HepG2 (cell line): ENCODE measurements around the gene POLG2. TPM values are rescaled to one million over a fixed set of nuclear protein-coding genes. Genes with fewer than 3 reads are reported as not detected.
A peak's percentile ranks its signal among the peaks of the same experiment; 100 is the strongest.

Source experiments
- ETV6 ChIP-seq: sonication (generic); formaldehyde crosslinking; conservative IDR thresholded peaks from 2 replicates; pipeline ENCODE4 v1.4.0; 2020; ENCODE audit warnings: missing genetic modification reagents
- GABPB1 ChIP-seq: IDR thresholded peaks from 2 replicates; pipeline ENCODE4 v1.6.1; 2016; ENCODE audit warnings: mild to moderate bottlenecking, missing genetic modification reagents, moderate library complexity, missing compliant biosample characterization
- HDAC2 ChIP-seq: sonication (generic); formaldehyde crosslinking; IDR thresholded peaks from 2 replicates; pipeline ENCODE4 v1.4.0; 2020; ENCODE audit warnings: missing genetic modification reagents
- HOXD1 ChIP-seq: sonication (generic); formaldehyde crosslinking; IDR thresholded peaks from 2 replicates; pipeline ENCODE4 v1.5.0; 2020; ENCODE audit warnings: missing genetic modification reagents
- KDM5B ChIP-seq: sonication (generic); formaldehyde crosslinking; IDR thresholded peaks from 2 replicates; pipeline ENCODE4 v1.4.0; 2020; ENCODE audit warnings: missing genetic modification reagents, mild to moderate bottlenecking, borderline replicate concordance
- KLF6 ChIP-seq: IDR thresholded peaks from 2 replicates; pipeline ENCODE4 v1.8.0; 2016; ENCODE audit warnings: missing biosample characterization, missing genetic modification reagents
- NFIB ChIP-seq: sonication (generic); formaldehyde crosslinking; IDR thresholded peaks from 2 replicates; pipeline ENCODE4 v1.9.0; 2021; ENCODE audit warnings: missing genetic modification reagents, mild to moderate bottlenecking, borderline replicate concordance
- PHF5A ChIP-seq: IDR thresholded peaks from one replicate; pipeline ENCODE4 v1.6.1; 2018; ENCODE audit warnings: low read depth, missing genetic modification reagents; ENCODE audit not compliant: unreplicated experiment
- PITX1 ChIP-seq: sonication (generic); formaldehyde crosslinking; IDR thresholded peaks from 2 replicates; pipeline ENCODE4 v1.5.1; 2020; ENCODE audit warnings: mild to moderate bottlenecking, missing genetic modification reagents
- POLR2AphosphoS2 ChIP-seq: IDR thresholded peaks from 2 replicates; pipeline ENCODE4 v1.6.1; 2011; ENCODE audit warnings: low read depth, low read length, improper control_type of control experiment
- POLR2G ChIP-seq: fragments of 200-400 bp; formaldehyde crosslinking; IDR thresholded peaks from 2 replicates; pipeline ENCODE4 v1.6.1; 2018; ENCODE audit warnings: mild to moderate bottlenecking, low read depth, low read length, moderate library complexity
- RBM39 ChIP-seq: fragments of 200-400 bp; formaldehyde crosslinking; IDR thresholded peaks from one replicate; pipeline ENCODE4 v1.6.1; 2018; ENCODE audit warnings: antibody characterized with exemption, mild to moderate bottlenecking, low read depth, low read length; ENCODE audit not compliant: poor library complexity, severe bottlenecking
- SRY ChIP-seq: sonication (generic); formaldehyde crosslinking; IDR thresholded peaks from 2 replicates; pipeline ENCODE4 v1.8.0; 2022; ENCODE audit warnings: mild to moderate bottlenecking, missing genetic modification reagents
- TBP ChIP-seq: sonication (generic); formaldehyde crosslinking; IDR thresholded peaks from 2 replicates; pipeline ENCODE4 v1.5.0; 2020; ENCODE audit warnings: missing genetic modification reagents
- TCF7 ChIP-seq: sonication (generic); IDR thresholded peaks from 2 replicates; pipeline ENCODE4 v1.6.1; 2016; ENCODE audit warnings: antibody characterized with exemption, low read depth
- ZNF20 ChIP-seq: sonication (generic); formaldehyde crosslinking; IDR thresholded peaks from 2 replicates; pipeline ENCODE4 v1.4.0; 2020; ENCODE audit warnings: mild to moderate bottlenecking, moderate library complexity, missing genetic modification reagents
- ZNF432 ChIP-seq: sonication (generic); formaldehyde crosslinking; IDR thresholded peaks from 2 replicates; pipeline ENCODE4 v1.5.0; 2020; ENCODE audit warnings: missing genetic modification reagents, mild to moderate bottlenecking, borderline replicate concordance
- ZNF713 ChIP-seq: sonication (generic); formaldehyde crosslinking; IDR thresholded peaks from 2 replicates; pipeline ENCODE4 v1.4.0; 2020; ENCODE audit warnings: mild to moderate bottlenecking, missing genetic modification reagents
- ZNF879 ChIP-seq: sonication (generic); formaldehyde crosslinking; IDR thresholded peaks from 2 replicates; pipeline ENCODE4 v1.8.1; 2023; ENCODE audit warnings: missing genetic modification reagents
- ZNF883 ChIP-seq: sonication (generic); formaldehyde crosslinking; IDR thresholded peaks from 2 replicates; pipeline ENCODE4 v1.5.1; 2020; ENCODE audit warnings: mild to moderate bottlenecking, missing genetic modification reagents; ENCODE audit errors: not compliant biosample characterization
- polyA plus RNA-seq, 8 experiments: library from polyadenylated mRNA; depleted of rRNA in 3 of 8; stranded (reverse) in 7 of 8; unstranded in 1 of 8; fragments of >200 nt; fragmentation: Illumina TruSeq in 4 of 8; extraction: Trizol in 4 of 8; gene quantifications; 2 replicates each; pipeline versions ENCODE4 v1.2.1 to v1.2.3, GENCODE V29; 2011 to 2016; ENCODE audit warnings: low read depth in 4 of 8, missing spikeins in 1 of 8, mixed read lengths in 1 of 8; ENCODE audit not compliant: insufficient read depth in 1 of 8
- total RNA-seq, 5 experiments: library from RNA; depleted of rRNA; stranded (reverse); fragments of >200 nt; fragmentation: Illumina TruSeq; extraction: Trizol; gene quantifications; 2 replicates each; pipeline ENCODE4 v1.2.3, GENCODE V29; 2016; ENCODE audit warnings: low read depth in 1 of 5
- TF ChIP-seq, protein P1 (sequence below): sonication (generic); formaldehyde crosslinking; IDR thresholded peaks from 2 replicates; pipeline ENCODE4 v1.8.1; 2023; ENCODE audit warnings: mild to moderate bottlenecking, inconsistent platforms, moderate library complexity, missing genetic modification reagents, borderline replicate concordance
- TF ChIP-seq, protein P2 (sequence below): sonication (generic); formaldehyde crosslinking; IDR thresholded peaks from 2 replicates; pipeline ENCODE4 v1.9.0; 2021; ENCODE audit warnings: missing genetic modification reagents, mild to moderate bottlenecking, borderline replicate concordance
- TF ChIP-seq, protein P3 (sequence below): sonication (generic); formaldehyde crosslinking; IDR thresholded peaks from 2 replicates; pipeline ENCODE4 v1.4.0; 2020; ENCODE audit warnings: mild to moderate bottlenecking, low read depth, missing genetic modification reagents
- TF ChIP-seq, protein P4 (sequence below): sonication (generic); formaldehyde crosslinking; IDR thresholded peaks from 2 replicates; pipeline ENCODE4 v1.4.0; 2020; ENCODE audit warnings: missing genetic modification reagents

POLG2 gene
- total and polyA plus RNA-seq, 2 of the 13 experiments (the other 11 are each of a cell fraction or from before 2014, with no cell fraction given) = 21.1 to 25.5 TPM

DNA sequence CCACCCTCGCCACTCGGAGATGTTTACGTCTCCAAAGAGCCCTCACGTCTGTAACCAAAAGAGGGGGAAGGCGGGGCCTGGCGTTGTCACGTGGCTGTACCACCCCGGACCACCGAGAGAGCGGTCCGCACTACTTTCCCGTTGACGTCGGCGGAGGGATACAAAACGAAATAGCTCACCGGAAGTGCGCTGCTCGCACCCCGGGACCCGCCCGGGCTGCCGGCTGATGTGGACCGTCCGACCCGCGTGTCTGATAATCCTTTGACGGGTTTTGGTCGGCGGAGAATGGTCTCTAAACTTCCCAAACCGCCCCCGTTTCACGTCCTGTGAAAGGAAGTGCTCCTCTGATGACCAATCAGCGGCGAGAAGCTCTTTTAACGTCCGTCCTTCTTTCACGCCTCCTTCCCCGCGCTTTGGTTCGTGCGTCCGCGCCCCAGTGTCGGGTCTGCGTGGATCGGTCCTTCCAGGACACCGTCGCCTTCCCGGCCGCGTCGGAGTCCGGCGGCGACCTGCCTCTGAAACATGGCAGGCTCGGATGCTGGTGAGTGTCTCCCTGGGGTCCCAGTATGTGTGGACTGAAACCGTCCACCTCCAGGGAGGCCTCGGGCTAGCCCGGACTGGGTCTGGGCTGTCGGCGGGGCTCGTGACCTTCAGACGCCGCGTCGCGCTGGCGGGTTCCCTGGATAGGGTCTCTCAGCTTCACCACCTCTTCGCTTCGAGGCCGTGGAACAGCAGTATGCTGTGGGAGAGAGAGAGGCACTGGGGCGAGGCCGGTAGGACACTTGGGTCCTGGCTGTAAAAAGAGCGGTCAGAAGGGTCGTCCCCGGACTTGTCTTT lies 9.9 kb upstream of the POLG2 start, which contains the start of gene CEP95 (continued):
- no peak for TF ChIP-seq ZNF879 (CRISPR knock-in tag)
- peak; percentile 94; the same call in 1 of the 2 replicates for TF ChIP-seq ZNF20 (CRISPR knock-in tag)
- TF ChIP-seq, protein P1, sequence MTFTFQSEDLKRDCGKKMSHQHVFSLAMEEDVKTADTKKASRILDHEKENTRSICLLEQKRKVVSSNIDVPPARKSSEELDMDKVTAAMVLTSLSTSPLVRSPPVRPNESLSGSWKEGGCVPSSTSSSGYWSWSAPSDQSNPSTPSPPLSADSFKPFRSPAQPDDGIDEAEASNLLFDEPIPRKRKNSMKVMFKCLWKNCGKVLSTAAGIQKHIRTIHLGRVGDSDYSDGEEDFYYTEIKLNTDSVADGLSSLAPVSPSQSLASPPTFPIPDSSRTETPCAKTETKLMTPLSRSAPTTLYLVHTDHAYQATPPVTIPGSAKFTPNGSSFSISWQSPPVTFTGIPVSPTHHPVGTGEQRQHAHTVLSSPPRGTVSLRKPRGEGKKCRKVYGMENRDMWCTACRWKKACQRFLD (CRISPR knock-in tag) = peak; percentile 56
- TF ChIP-seq KLF6 (CRISPR knock-in tag) = peak; percentile 95
- peak; percentile 85; the same call in 1 of the 2 replicates for TF ChIP-seq KDM5B (CRISPR knock-in tag)
- TF ChIP-seq POLR2G = peak; percentile 73; the same call in 1 of the 2 replicates
- 0 out of 2 replicates have a peak, but pooled peaks have one; percentile 69 for TF ChIP-seq ZNF713 (CRISPR knock-in tag)
- peak; percentile 95 for TF ChIP-seq GABPB1
- TF ChIP-seq, protein P2, sequence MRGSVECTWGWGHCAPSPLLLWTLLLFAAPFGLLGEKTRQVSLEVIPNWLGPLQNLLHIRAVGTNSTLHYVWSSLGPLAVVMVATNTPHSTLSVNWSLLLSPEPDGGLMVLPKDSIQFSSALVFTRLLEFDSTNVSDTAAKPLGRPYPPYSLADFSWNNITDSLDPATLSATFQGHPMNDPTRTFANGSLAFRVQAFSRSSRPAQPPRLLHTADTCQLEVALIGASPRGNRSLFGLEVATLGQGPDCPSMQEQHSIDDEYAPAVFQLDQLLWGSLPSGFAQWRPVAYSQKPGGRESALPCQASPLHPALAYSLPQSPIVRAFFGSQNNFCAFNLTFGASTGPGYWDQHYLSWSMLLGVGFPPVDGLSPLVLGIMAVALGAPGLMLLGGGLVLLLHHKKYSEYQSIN (CRISPR knock-in tag) = no peak
- TF ChIP-seq, protein P3, sequence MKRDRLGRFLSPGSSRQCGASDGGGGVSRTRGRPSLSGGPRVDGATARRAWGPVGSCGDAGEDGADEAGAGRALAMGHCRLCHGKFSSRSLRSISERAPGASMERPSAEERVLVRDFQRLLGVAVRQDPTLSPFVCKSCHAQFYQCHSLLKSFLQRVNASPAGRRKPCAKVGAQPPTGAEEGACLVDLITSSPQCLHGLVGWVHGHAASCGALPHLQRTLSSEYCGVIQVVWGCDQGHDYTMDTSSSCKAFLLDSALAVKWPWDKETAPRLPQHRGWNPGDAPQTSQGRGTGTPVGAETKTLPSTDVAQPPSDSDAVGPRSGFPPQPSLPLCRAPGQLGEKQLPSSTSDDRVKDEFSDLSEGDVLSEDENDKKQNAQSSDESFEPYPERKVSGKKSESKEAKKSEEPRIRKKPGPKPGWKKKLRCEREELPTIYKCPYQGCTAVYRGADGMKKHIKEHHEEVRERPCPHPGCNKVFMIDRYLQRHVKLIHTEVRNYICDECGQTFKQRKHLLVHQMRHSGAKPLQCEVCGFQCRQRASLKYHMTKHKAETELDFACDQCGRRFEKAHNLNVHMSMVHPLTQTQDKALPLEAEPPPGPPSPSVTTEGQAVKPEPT (CRISPR knock-in tag) = peak; percentile 87; the same call in 1 of the 2 replicates
- TF ChIP-seq PITX1 (CRISPR knock-in tag) = peak; percentile 91; the same call in 1 of the 2 replicates
- peak; percentile 6; the same call in 1 of the 2 replicates for TF ChIP-seq TCF7
- TF ChIP-seq RBM39 = no peak
- TF ChIP-seq ZNF432 (CRISPR knock-in tag) = no peak
- 0 out of 2 replicates have a peak, but pooled peaks have one; percentile 43 for TF ChIP-seq SRY (CRISPR knock-in tag)
- no peak for TF ChIP-seq TBP (CRISPR knock-in tag)
- TF ChIP-seq HDAC2 (CRISPR knock-in tag) = peak; percentile 57; the same call in 1 of the 2 replicates
- TF ChIP-seq PHF5A (CRISPR knock-in tag) = peak; percentile 85
- TF ChIP-seq ETV6 (CRISPR knock-in tag) = peak; percentile 78; the same call in 1 of the 2 replicates
- no peak for TF ChIP-seq NFIB (CRISPR knock-in tag)
- TF ChIP-seq, protein P4, sequence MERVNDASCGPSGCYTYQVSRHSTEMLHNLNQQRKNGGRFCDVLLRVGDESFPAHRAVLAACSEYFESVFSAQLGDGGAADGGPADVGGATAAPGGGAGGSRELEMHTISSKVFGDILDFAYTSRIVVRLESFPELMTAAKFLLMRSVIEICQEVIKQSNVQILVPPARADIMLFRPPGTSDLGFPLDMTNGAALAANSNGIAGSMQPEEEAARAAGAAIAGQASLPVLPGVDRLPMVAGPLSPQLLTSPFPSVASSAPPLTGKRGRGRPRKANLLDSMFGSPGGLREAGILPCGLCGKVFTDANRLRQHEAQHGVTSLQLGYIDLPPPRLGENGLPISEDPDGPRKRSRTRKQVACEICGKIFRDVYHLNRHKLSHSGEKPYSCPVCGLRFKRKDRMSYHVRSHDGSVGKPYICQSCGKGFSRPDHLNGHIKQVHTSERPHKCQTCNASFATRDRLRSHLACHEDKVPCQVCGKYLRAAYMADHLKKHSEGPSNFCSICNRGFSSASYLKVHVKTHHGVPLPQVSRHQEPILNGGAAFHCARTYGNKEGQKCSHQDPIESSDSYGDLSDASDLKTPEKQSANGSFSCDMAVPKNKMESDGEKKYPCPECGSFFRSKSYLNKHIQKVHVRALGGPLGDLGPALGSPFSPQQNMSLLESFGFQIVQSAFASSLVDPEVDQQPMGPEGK (CRISPR knock-in tag) = peak; percentile 46
- TF ChIP-seq ZNF883 (CRISPR knock-in tag) = peak; percentile 89
- no peak for TF ChIP-seq POLR2AphosphoS2
- peak; percentile 88 for TF ChIP-seq HOXD1 (CRISPR knock-in tag)
